ENCODE measurements around the gene CTNND2. TPM values are rescaled to one million over a fixed set of nuclear protein-coding genes. Genes with fewer than 3 reads are reported as not detected.

The CTNND2 gene
- total RNA-seq, 1 experiment from 2014 or later: 7.0 TPM

DNA sequence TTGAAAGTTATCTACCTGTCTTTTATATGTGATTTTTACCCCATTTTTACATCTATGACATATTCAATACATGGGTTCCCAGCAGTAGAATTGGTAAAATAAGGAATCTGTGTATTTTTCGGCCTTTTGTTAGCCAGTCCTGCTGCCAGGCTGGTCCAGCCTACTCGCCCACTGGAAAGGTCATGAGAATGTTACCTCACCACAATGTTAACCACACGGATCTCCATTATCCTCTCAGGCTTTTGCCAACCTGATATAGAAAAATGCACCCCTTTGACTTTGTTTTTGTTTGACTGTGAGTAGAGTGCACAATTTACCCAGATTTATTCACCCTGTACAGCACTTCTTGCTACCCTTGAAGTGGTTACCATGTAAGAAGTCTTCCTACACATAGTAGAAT is 167.2 kb downstream of the CTNND2 start:
- no peaks in the 10 kb centered on the region for H3K9me3 ChIP-seq (ENCODE audit: control insufficient read depth, low read depth, low read length)
- H3K23me2 ChIP-seq (ENCODE audit: insufficient read length, low read depth, low read length, poor library complexity, severe bottlenecking): no peaks in the 10 kb centered on the region
- no peak overlapping the region for H3K9ac ChIP-seq (ENCODE audit: extremely low read depth, insufficient read length, low read length)
- H4K20me1 ChIP-seq (ENCODE audit: control insufficient read depth, insufficient read depth, insufficient read length): no peaks in the 10 kb centered on the region
- no peak overlapping the region for H3K4me2 ChIP-seq (ENCODE audit: insufficient read depth, insufficient read length, low read length)
- H4K8ac ChIP-seq (replicated peaks; ENCODE audit: insufficient read length, low read depth, low read length): no peak overlapping the region
- no peak overlapping the region for H2AFZ ChIP-seq (ENCODE audit: low read length)
- no peak overlapping the region for H3K56ac ChIP-seq (ENCODE audit: insufficient read length, low read depth, low read length)
- no peak overlapping the region for H3K4ac ChIP-seq (ENCODE audit: low read depth, low read length)
- no peaks in the 10 kb centered on the region for H3K79me1 ChIP-seq (ENCODE audit: insufficient read depth, low read depth, low read length, poor library complexity, severe bottlenecking)
- Mint-ChIP-seq H3K4me1 (peaks cover 2 to 3% of the 10 kb centered on the region in 2 experiments; a peak in 2 of 4 replicates), H3K36me3 (ENCODE audit: insufficient read depth in 1 of 3, low read depth in 3 of 3) (peaks cover 0 to 8% (median 6%) of the 10 kb centered on the region in 3 experiments; a peak in 5 of 7 replicates), H3K9me3 (peaks cover 8% of the 10 kb centered on the region in 2 experiments; a peak in 4 of 5 replicates), H3K4me3 (no peak overlapping the region), H3K27ac (no peak overlapping the region), H3K27me3 (ENCODE audit: low read depth) (no peaks in the 10 kb centered on the region)
- H3K79me2 ChIP-seq (ENCODE audit: insufficient read depth, low read length): no peaks in the 10 kb centered on the region; the same call in 1 of the 2 replicates
- H4K5ac ChIP-seq (ENCODE audit: insufficient read length, low read depth, low read length): no peak overlapping the region
- H2BK15ac ChIP-seq (ENCODE audit: low read depth, low read length): no peak overlapping the region
- no peak overlapping the region for H2BK5ac ChIP-seq (ENCODE audit: insufficient read length, low read length)
- H3K14ac ChIP-seq (ENCODE audit: insufficient read depth, low read length): no peak overlapping the region
- H2BK120ac ChIP-seq (ENCODE audit: low read depth, low read length, poor library complexity, severe bottlenecking): no peak overlapping the region
- H3K18ac ChIP-seq (ENCODE audit: insufficient read length, low read depth, low read length): no peak overlapping the region
- no peak overlapping the region for H3K23ac ChIP-seq (ENCODE audit: insufficient read length, low read depth, low read length)
- H2AK5ac ChIP-seq (ENCODE audit: insufficient read length, low read length): no peak overlapping the region
- no CpG with 5 or more reads among the region's 3 CpGs for WGBS (ENCODE audit: extremely low coverage, insufficient read length, low lambda C conversion rate)
- TF ChIP-seq, protein P1, sequence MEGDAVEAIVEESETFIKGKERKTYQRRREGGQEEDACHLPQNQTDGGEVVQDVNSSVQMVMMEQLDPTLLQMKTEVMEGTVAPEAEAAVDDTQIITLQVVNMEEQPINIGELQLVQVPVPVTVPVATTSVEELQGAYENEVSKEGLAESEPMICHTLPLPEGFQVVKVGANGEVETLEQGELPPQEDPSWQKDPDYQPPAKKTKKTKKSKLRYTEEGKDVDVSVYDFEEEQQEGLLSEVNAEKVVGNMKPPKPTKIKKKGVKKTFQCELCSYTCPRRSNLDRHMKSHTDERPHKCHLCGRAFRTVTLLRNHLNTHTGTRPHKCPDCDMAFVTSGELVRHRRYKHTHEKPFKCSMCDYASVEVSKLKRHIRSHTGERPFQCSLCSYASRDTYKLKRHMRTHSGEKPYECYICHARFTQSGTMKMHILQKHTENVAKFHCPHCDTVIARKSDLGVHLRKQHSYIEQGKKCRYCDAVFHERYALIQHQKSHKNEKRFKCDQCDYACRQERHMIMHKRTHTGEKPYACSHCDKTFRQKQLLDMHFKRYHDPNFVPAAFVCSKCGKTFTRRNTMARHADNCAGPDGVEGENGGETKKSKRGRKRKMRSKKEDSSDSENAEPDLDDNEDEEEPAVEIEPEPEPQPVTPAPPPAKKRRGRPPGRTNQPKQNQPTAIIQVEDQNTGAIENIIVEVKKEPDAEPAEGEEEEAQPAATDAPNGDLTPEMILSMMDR (conservative IDR thresholded peaks at IDR 0.05): no peak
- no peak for DNase-seq
- H2BK20ac ChIP-seq (ENCODE audit: low read depth, low read length, poor library complexity, severe bottlenecking): no peak overlapping the region
- no peak overlapping the region for H2BK12ac ChIP-seq (ENCODE audit: insufficient read length, low read depth, low read length)
- H3T11ph ChIP-seq (ENCODE audit: low read length): no peak overlapping the region
- H3K27ac ChIP-seq (ENCODE audit: insufficient read length, low read depth, low read length): no peak overlapping the region
- H4K91ac ChIP-seq (ENCODE audit: insufficient read length, low read depth, low read length): no peak overlapping the region
- H3K27me3 ChIP-seq (ENCODE audit: insufficient read depth, low read length): no peaks in the 10 kb centered on the region
- no peaks in the 10 kb centered on the region for H3K4me1 ChIP-seq (ENCODE audit: insufficient read depth, low read length)
